Neural progenitor cell (in vitro differentiated cells): ENCODE results near the gene GTF2F2. TPM values are rescaled to one million over a fixed set of nuclear protein-coding genes. Genes with fewer than 3 reads are reported as not detected.

Experiments used
- DNase-seq: peaks from one replicate; pipeline ENCODE4 v3.0.0-alpha.2; 2016; ENCODE audit warnings: low spot score
- H2AFZ ChIP-seq: fragments of 200-600 bp; sonication (generic); replicated peaks from 2 replicates; pipeline ENCODE4 v1.6.1; 2016; ENCODE audit warnings: antibody characterized with exemption
- H3F3A ChIP-seq: fragments of 200-600 bp; sonication (generic); 2 replicates; pipeline ENCODE4 v1.6.1; 2016; ENCODE audit warnings: antibody characterized with exemption, low read depth
- H3K27ac ChIP-seq: fragments of 200-600 bp; sonication (generic); 2 replicates; pipeline ENCODE4 v1.5.1; 2016; ENCODE audit warnings: mild to moderate bottlenecking
- H3K27me3 ChIP-seq: fragments of 200-600 bp; sonication (generic); 2 replicates; pipeline ENCODE4 v1.6.1; 2016; ENCODE audit warnings: mild to moderate bottlenecking, moderate library complexity
- H3K36me3 ChIP-seq: fragments of 200-600 bp; sonication (generic); 2 replicates; pipeline ENCODE4 v1.5.1; 2016
- H3K4me1 ChIP-seq: fragments of 200-600 bp; sonication (generic); 2 replicates; pipeline ENCODE4 v1.6.1; 2016; ENCODE audit warnings: mixed run types
- H3K4me2 ChIP-seq: fragments of 200-600 bp; sonication (generic); 2 replicates; pipeline ENCODE4 v1.6.1; 2016
- H3K4me3 ChIP-seq: fragments of 200-600 bp; sonication (generic); 2 replicates; pipeline ENCODE4 v1.5.1; 2016
- H3K79me2 ChIP-seq: fragments of 200-600 bp; sonication (generic); 2 replicates; pipeline ENCODE4 v1.6.1; 2016; ENCODE audit warnings: low read depth
- H3K9ac ChIP-seq: fragments of 200-600 bp; sonication (generic); 2 replicates; pipeline ENCODE4 v1.6.1; 2016
- H3K9me3 ChIP-seq: fragments of 200-600 bp; sonication (generic); 2 replicates; pipeline ENCODE4 v1.5.1; 2016; ENCODE audit warnings: low read depth
- H4K20me1 ChIP-seq: fragments of 200-600 bp; sonication (generic); 2 replicates; pipeline ENCODE4 v1.6.1; 2016; ENCODE audit warnings: low read depth
- H3K27ac Mint-ChIP-seq: 3 replicates; pipeline ENCODE4 v1.8.0; 2021; ENCODE audit warnings: mixed read lengths
- H3K27me3 Mint-ChIP-seq: 2 replicates; pipeline ENCODE4 v1.8.0; 2022; ENCODE audit warnings: low read depth, mild to moderate bottlenecking, inconsistent platforms, moderate library complexity, mixed read lengths; ENCODE audit not compliant: insufficient read depth
- H3K36me3 Mint-ChIP-seq: 3 replicates; pipeline ENCODE4 v1.8.0; 2021; ENCODE audit warnings: mixed read lengths
- H3K4me1 Mint-ChIP-seq: 3 replicates; pipeline ENCODE4 v1.8.0; 2021; ENCODE audit warnings: mixed read lengths
- H3K4me3 Mint-ChIP-seq: 3 replicates; pipeline ENCODE4 v1.8.0; 2021; ENCODE audit warnings: mild to moderate bottlenecking, moderate library complexity, mixed read lengths
- H3K9me3 Mint-ChIP-seq: 3 replicates; pipeline ENCODE4 v1.8.0; 2020; ENCODE audit warnings: mixed read lengths
- CTCF ChIP-seq: fragments of 200-600 bp; sonication (generic); IDR thresholded peaks from 2 replicates; pipeline ENCODE4 v1.5.1; 2017; ENCODE audit warnings: antibody characterized with exemption, mild to moderate bottlenecking
- EZH2 ChIP-seq: fragments of 200-600 bp; sonication (generic); IDR thresholded peaks from 2 replicates; pipeline ENCODE4 v1.6.1; 2017; ENCODE audit warnings: antibody characterized with exemption, mild to moderate bottlenecking, moderate library complexity
- EZH2phosphoT487 ChIP-seq: fragments of 200-600 bp; sonication (generic); IDR thresholded peaks from 2 replicates; pipeline ENCODE4 v1.6.1; 2017; ENCODE audit warnings: antibody characterized with exemption
- total RNA-seq: library from RNA; depleted of rRNA; stranded (reverse); fragments of >200 nt; gene quantifications from 2 replicates; pipeline ENCODE4 v1.2.3, GENCODE V29; 2015; ENCODE audit warnings: low replicate concordance

Gene GTF2F2
- total RNA-seq, 1 donor from 2014 or later, result 54.1 TPM

- Mint-ChIP-seq H3K4me1 (no peaks in the 10 kb centered on the region), H3K27ac (no peak overlapping the region), H3K36me3 (peaks cover 6% of the 10 kb centered on the region), H3K9me3 (no peaks in the 10 kb centered on the region), H3K27me3 (no peaks in the 10 kb centered on the region), H3K4me3 (no peak overlapping the region)
- H3F3A ChIP-seq, result no peaks in the 10 kb centered on the region
- H4K20me1 ChIP-seq, result no peaks in the 10 kb centered on the region
- peaks cover 25% of the 10 kb centered on the region for H3K79me2 ChIP-seq
- H2AFZ ChIP-seq, result no peak overlapping the region
- no peak overlapping the region for H3K27ac ChIP-seq
- no peaks in the 10 kb centered on the region for H3K4me1 ChIP-seq
- TF ChIP-seq EZH2 (no peak), CTCF (no peak), EZH2phosphoT487 (no peak)
- no peak for DNase-seq
- H3K36me3 ChIP-seq, result no peaks in the 10 kb centered on the region
- no peak overlapping the region for H3K4me3 ChIP-seq
- H3K27me3 ChIP-seq, result no peaks in the 10 kb centered on the region
- H3K4me2 ChIP-seq, result no peak overlapping the region
- H3K9me3 ChIP-seq, result no peaks in the 10 kb centered on the region
- no peak overlapping the region for H3K9ac ChIP-seq
Observed at GRCh38 chr13:45179428-45179827, 59.1 kb downstream of the GTF2F2 start.

GRCh38 chr13:45180303-45180702, 60.0 kb downstream of the GTF2F2 start:
- Histone ChIP-seq H3K27me3 (no peaks in the 10 kb centered on the region), H3K9me3 (no peaks in the 10 kb centered on the region), H2AFZ (no peak overlapping the region), H3K4me2 (no peak overlapping the region), H3K36me3 (peaks cover 3% of the 10 kb centered on the region), H3K27ac (no peak overlapping the region), H3F3A (no peaks in the 10 kb centered on the region), H3K79me2 (peaks cover 28% of the 10 kb centered on the region), H3K4me3 (no peak overlapping the region), H4K20me1 (no peaks in the 10 kb centered on the region), H3K4me1 (no peaks in the 10 kb centered on the region), H3K9ac (no peak overlapping the region)
- DNase-seq, result no peak
- TF ChIP-seq EZH2 (no peak), CTCF (no peak), EZH2phosphoT487 (no peak)
- Mint-ChIP-seq H3K4me3 (no peak overlapping the region), H3K27ac (no peak overlapping the region), H3K9me3 (no peaks in the 10 kb centered on the region), H3K36me3 (peaks cover 6% of the 10 kb centered on the region), H3K4me1 (no peaks in the 10 kb centered on the region), H3K27me3 (peaks cover 3% of the 10 kb centered on the region)

- H2AFZ ChIP-seq, result no peak overlapping the region
- H3F3A ChIP-seq, result no peaks in the 10 kb centered on the region
- no peaks in the 10 kb centered on the region for H3K4me1 Mint-ChIP-seq
- H3K4me3 Mint-ChIP-seq, result no peak overlapping the region
- peaks cover 3% of the 10 kb centered on the region for H3K36me3 ChIP-seq
- no peak overlapping the region for H3K4me2 ChIP-seq
- H3K27me3 Mint-ChIP-seq, result peaks cover 3% of the 10 kb centered on the region
- no peaks in the 10 kb centered on the region for H3K9me3 Mint-ChIP-seq
- no peak for TF ChIP-seq CTCF
- no peak for TF ChIP-seq EZH2
- no peak for TF ChIP-seq EZH2phosphoT487
- no peaks in the 10 kb centered on the region for H3K9me3 ChIP-seq
- no peak overlapping the region for H3K4me3 ChIP-seq
- H3K36me3 Mint-ChIP-seq, result peaks cover 4% of the 10 kb centered on the region
- peaks cover 29% of the 10 kb centered on the region for H3K79me2 ChIP-seq
- DNase-seq, result no peak
- no peaks in the 10 kb centered on the region for H4K20me1 ChIP-seq
- H3K27ac ChIP-seq, result no peak overlapping the region
- H3K27ac Mint-ChIP-seq, result no peak overlapping the region
- no peaks in the 10 kb centered on the region for H3K4me1 ChIP-seq
- no peaks in the 10 kb centered on the region for H3K27me3 ChIP-seq
- no peak overlapping the region for H3K9ac ChIP-seq
Observed at GRCh38 chr13:45180713-45181601, 60.6 kb downstream of the GTF2F2 start.
